ACHN (cell line): ENCODE data around the gene ADGRL3.
"Not testable (repeated sequence)": the region's sequence is repeated elsewhere in the genome, so short reads cannot be mapped to it uniquely, and the experiment has no call there.

ENCODE experiments used
- DNase-seq: peaks from one replicate; pipeline ENCODE4 v3.0.0-alpha.2; 2015
- in situ Hi-C: cut with HindIII; loops from 2 replicates; pipeline ENCODE4 v1.10.0; 2017; ENCODE audit warnings: low sequenced_read_pairs, low pct_ligation_motif_present, low pct_unique_long_range_greater_than_20kb

ADGRL3 gene

GRCh38 chr4:61387372-61387771 lies 187.2 kb downstream of the ADGRL3 start:
- DNase-seq, in situ Hi-C loops: not testable (repeated sequence)

GRCh38 chr4:61389640-61390039 lies 189.5 kb downstream of the ADGRL3 start:
- DNase-seq = no peak
- in situ Hi-C loops = no loop called here

DNA sequence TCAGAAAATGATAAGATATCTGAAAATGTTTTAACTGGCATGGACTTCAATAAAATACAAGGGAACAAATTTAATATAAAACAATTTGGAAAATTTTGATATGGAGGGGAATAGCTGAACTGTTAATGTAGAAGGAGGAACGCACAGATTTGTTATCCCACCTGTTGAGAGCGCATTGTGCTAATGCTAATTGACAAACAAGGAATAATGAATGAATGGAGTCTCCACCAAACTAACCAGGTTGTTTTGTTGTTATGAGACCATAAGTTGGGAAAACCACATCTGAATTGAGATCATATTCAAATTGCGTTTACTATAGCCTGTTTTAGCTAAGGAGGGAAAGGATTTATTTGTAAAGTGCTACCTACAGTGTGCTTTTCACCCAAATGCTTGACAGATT lies 195.6 kb downstream of the ADGRL3 start:
- DNase-seq = no peak
- in situ Hi-C loops = no loop called here

GRCh38 chr4:61397174-61397573 lies 197.0 kb downstream of the ADGRL3 start:
- no peak for DNase-seq
- in situ Hi-C loops = no loop called here

DNA sequence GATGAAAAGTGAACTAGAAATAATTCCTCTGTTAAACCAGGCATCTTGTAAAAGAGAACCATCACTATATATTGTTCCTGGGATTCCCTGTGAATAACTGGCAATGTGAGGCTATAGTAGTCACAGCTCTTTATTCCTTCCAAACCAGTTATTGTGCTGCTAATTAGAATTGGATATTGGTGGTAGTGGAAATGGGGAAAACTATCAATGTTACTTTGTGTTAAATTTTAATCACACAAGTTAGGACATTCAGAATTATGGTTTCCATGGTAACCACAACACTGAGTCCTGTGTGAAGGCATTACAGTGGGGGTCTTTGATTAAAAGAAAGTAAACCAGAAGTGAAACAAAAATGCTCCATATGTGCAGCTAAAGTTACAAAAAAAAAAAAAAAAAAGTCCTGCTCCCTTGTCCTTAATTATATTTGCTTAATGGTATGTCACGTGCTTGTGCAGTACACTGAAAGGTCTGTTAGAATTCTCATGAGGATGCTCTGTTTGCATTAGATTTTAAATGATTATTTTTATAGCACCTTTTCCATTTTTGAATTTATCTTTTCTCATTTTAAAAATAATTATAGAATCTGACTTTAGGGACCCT lies 200.4 kb downstream of the ADGRL3 start:
- in situ Hi-C loops = no loop called here
- no peak for DNase-seq

- no peak for DNase-seq
- in situ Hi-C loops = no loop called here
Measured at GRCh38 chr4:61401771-61402170, 201.6 kb downstream of the ADGRL3 start.

DNA sequence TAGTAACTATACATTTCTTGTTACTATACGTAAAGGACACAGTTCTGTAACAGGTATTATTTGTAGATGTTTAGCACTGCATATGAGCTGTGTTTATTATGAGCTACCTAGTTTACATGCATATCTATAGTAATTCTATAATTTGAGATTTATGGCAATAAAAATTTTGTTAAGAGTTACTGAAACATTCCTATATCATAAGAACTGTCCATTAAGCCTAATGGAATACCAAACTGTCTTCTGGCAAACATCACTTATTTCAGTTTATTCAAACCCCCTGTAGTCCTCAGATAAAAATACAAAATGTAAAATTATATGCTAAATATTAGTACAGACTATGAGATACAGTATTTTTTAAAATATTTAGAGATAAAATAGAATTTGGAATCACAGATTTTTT lies 205.2 kb downstream of the ADGRL3 start:
- in situ Hi-C loops = no loop called here
- DNase-seq = no peak

DNA sequence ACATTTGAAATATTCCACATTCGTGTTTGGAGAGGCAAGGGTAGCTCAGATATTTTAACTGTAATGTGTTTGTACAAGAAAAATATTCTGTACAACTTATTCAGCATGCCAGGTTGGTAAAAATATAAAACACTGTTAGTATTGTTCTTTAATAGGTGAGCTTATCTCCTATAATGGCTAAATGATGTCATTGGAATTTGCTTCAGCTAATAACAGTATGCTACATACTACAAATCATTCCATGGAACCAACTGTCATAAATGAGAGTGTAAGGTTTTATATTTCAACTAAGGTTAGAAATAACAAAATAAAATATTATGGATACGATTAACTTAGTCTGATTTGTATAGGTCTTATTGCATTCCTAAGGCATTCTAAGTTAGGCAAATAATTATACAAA lies 206.6 kb downstream of the ADGRL3 start:
- in situ Hi-C loops = no loop called here
- DNase-seq = no peak

DNA sequence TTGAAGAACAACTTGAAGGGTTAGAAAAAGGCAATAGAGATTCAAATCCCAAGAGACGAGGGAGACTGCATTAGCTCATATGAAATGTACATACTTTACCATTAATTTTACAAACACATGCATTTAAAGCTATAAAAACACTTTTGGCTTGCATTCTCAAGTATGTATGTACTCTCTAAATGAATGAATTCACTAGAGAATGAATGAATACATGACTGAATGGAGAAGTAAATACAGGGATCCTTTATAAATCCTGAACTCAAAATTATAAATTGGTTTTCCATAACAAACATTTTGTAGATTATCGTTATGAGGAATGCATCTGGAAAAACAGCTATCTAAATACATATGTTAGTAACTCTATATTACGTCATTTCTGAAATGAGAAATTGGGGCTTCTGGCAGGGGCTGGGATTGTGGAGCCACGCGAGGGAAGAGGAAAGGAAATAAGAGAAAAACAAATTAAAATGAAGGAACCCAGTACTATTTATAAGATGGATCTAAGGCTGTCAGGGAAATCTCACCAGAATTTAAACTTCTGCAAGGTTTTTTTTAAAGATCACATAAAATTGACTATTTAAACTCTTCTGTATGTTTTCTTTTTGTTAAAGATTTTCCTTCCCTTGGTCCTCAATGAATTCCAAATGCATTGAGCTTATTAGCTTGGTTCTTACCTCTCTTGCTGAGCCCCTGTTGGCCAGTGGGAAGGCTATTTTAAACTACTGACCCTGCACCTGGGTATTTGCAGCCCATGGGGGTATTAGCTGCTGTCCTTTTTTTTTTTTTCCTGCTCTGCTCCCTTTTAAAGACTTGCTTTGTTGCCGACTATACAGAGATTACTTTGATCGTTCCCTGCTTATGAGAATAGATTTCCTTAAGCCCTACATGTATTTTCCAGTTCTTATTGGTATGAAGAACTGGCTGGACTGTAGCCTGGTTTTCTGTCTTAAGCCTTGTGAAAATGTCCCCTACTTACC lies 207.8 kb downstream of the ADGRL3 start:
- no peak for DNase-seq
- in situ Hi-C loops = no loop called here

GRCh38 chr4:61408861-61409260 lies 208.7 kb downstream of the ADGRL3 start:
- no peak for DNase-seq
- in situ Hi-C loops = no loop called here

GRCh38 chr4:61411241-61411640 lies 211.1 kb downstream of the ADGRL3 start:
- no peak for DNase-seq
- in situ Hi-C loops = no loop called here

- in situ Hi-C loops = no loop called here
- no peak for DNase-seq
Measured at GRCh38 chr4:61425315-61425714, 225.2 kb downstream of the ADGRL3 start.

- no peak for DNase-seq
- in situ Hi-C loops = no loop called here
Measured at GRCh38 chr4:61426229-61426628, 226.1 kb downstream of the ADGRL3 start.

GRCh38 chr4:61427099-61427817 lies 227.1 kb downstream of the ADGRL3 start:
- no peak for DNase-seq
- in situ Hi-C loops = no loop called here

DNA sequence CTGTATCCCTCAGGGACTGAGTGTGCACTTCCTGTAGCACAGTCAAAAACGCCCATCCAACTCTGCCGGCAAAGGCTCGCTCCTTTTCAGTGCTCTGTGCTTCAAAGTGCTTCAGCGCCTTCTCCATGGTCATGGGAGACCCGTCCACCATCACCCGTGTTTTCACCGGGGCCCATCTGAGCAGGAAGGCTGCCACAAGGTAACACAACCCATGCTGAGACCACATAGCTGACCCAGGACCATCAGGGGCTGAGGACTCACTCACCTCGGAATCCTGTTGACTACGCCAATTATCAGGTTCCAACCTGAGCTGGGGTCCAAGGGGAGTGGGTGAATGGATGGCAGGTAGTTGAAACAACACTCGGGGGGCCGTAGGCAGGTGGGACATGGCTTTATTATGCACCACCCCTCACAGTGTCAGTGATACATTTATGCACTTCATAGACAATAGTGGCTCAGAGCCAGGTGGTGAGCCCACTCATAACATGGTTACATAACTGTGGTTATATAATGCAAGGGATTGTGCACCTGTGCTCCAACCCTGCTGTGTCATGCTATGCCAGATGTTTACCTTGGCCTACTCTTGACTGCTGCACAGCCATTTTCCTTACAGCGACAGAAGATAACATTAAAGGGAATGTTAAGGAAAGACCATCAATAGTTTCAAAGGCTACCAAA lies 227.8 kb downstream of the ADGRL3 start:
- DNase-seq = no peak
- in situ Hi-C loops = no loop called here

DNA sequence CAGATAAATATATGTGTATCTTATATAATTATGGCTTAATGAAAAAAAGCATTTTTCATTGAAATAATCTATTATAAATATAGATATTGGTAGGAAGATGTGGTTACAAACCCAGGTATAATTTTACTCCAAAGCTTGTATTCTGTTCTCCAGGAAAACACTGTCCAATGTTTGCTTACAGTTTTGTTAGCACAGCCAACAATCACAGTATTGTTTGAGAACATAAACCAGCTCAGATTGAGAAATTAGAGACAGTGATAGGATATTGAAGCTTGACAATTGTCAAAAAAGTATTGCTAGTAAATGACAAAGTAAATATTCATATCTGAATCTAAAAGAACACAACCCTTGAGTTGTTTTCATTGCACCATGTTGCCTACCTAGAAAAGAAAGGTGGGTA lies 228.8 kb downstream of the ADGRL3 start:
- in situ Hi-C loops = no loop called here
- no peak for DNase-seq

- in situ Hi-C loops = no loop called here
- no peak for DNase-seq
Measured at GRCh38 chr4:61431131-61431530, 231.0 kb downstream of the ADGRL3 start.

- DNase-seq = no peak
- in situ Hi-C loops = no loop called here
Measured at GRCh38 chr4:61437923-61438322, 237.8 kb downstream of the ADGRL3 start.

DNA sequence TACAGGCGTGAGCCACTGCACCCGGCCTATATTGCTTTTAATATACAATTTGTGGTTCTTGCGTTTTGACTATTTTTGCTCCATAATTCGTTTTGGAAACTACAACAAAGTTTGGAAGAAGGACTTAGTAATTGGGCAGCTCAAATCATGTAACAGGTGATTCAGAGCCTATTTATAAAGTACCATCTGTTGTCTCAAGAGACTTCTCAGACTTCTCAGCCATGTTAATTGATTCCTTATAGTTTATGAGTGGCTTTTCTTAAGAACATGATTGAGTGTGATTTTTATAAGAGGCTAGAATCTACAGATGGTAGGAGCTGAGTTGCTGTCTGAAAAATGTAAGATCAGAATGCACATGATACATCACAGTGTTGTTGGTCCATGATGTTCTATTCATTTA lies 240.2 kb downstream of the ADGRL3 start:
- in situ Hi-C loops = no loop called here
- no peak for DNase-seq
